Stimulated activated CD4-positive, alpha-beta T cell treated with anti-CD3 and anti-CD28 coated beads, Interleukin-1b, Interleukin-23, amount 100 ng/mL, for 48 hours (primary cell): ENCODE measurements around the gene JAKMIP1.

Experiments used
- DNase-seq: peaks from one replicate; pipeline ENCODE4 v3.0.0-alpha.2; 2020

Gene JAKMIP1

GRCh38 chr4:6086846-6087245 lies 113.5 kb downstream of the JAKMIP1 start:
- no peak for DNase-seq

GRCh38 chr4:6085691-6086628 lies 114.4 kb downstream of the JAKMIP1 start:
- no peak for DNase-seq

- no peak for DNase-seq
These were observed 115.2 kb downstream of the JAKMIP1 start for GRCh38 chr4:6085028-6085690.

- DNase-seq: no peak
These were observed 120.4 kb downstream of the JAKMIP1 start for GRCh38 chr4:6079965-6080364.

- DNase-seq: no peak
These were observed 121.8 kb downstream of the JAKMIP1 start for GRCh38 chr4:6078560-6078959.

- DNase-seq: no peak
These were observed 124.0 kb downstream of the JAKMIP1 start for GRCh38 chr4:6076391-6076790.

GRCh38 chr4:6074758-6075157 lies 125.6 kb downstream of the JAKMIP1 start:
- DNase-seq: no peak

- DNase-seq: no peak
These were observed 128.2 kb downstream of the JAKMIP1 start for GRCh38 chr4:6071959-6072720.

- no peak for DNase-seq
These were observed 129.0 kb downstream of the JAKMIP1 start for GRCh38 chr4:6071191-6071958.

- no peak for DNase-seq
These were observed 130.3 kb downstream of the JAKMIP1 start for GRCh38 chr4:6069845-6070709.

GRCh38 chr4:6068986-6069385 lies 131.4 kb downstream of the JAKMIP1 start:
- DNase-seq: no peak

GRCh38 chr4:6065934-6066590 lies 134.3 kb downstream of the JAKMIP1 start:
- DNase-seq: no peak

GRCh38 chr4:6065166-6065565 lies 135.2 kb downstream of the JAKMIP1 start:
- DNase-seq: no peak

- no peak for DNase-seq
These were observed 136.0 kb downstream of the JAKMIP1 start for GRCh38 chr4:6064383-6064782.

GRCh38 chr4:6063684-6064083 lies 136.7 kb downstream of the JAKMIP1 start:
- no peak for DNase-seq

GRCh38 chr4:6062133-6062532 lies 138.2 kb downstream of the JAKMIP1 start:
- DNase-seq: no peak

- DNase-seq: no peak
These were observed 141.0 kb downstream of the JAKMIP1 start for GRCh38 chr4:6059375-6059805.

GRCh38 chr4:6058531-6059374 lies 141.6 kb downstream of the JAKMIP1 start:
- DNase-seq: no peak

GRCh38 chr4:6056976-6057766 lies 143.2 kb downstream of the JAKMIP1 start:
- DNase-seq: no peak
